ENCODE data around the gene SPEN. TPM values are rescaled to one million over a fixed set of nuclear protein-coding genes. Genes with fewer than 3 reads are reported as not detected.
A peak's percentile ranks its signal among the peaks of the same experiment; 100 is the strongest.

Gene SPEN
- total and polyA plus RNA-seq, 9 of the 15 experiments (the other 6 are each of a cell fraction or from before 2014, with no cell fraction given): 5.7 to 87.5 (median 27.2) TPM

- TF ChIP-seq ETV6 (IDR thresholded peaks at IDR 0.05; ENCODE audit: borderline replicate concordance in 1 of 2, low read depth in 2 of 2, low read length in 1 of 2) (0 out of 4 replicates have a peak, but pooled peaks of 1 of the 2 experiments have one; percentile 24), ETV6 (CRISPR knock-in tag; IDR thresholded peaks at IDR 0.05; ENCODE audit: borderline replicate concordance) (no peak), TFAM (CRISPR knock-in tag; conservative IDR thresholded peaks at IDR 0.05) (no peak), FOXO4 (CRISPR knock-in tag; IDR thresholded peaks at IDR 0.05) (no peak), ZNF592 (IDR thresholded peaks at IDR 0.05) (0 out of 2 replicates have a peak, but pooled peaks have one; percentile 48), ZNF280B (CRISPR knock-in tag; IDR thresholded peaks at IDR 0.05) (no peak), DIDO1 (tag; IDR thresholded peaks at IDR 0.05; ENCODE audit: low read depth) (peak; percentile 94), PYGO2 (tag; IDR thresholded peaks at IDR 0.05) (no peak), ELK3 (CRISPR knock-in tag; IDR thresholded peaks at IDR 0.05) (no peak), BACH1 (tag; IDR thresholded peaks at IDR 0.05) (no peak), TFE3 (CRISPR knock-in tag; IDR thresholded peaks at IDR 0.05) (no peak), SNRNP70 (optimal IDR thresholded peaks at IDR 0.05; ENCODE audit: low read depth, low read length) (no peak), MLX (CRISPR knock-in tag; conservative IDR thresholded peaks at IDR 0.05) (no peak), SAP30 (IDR thresholded peaks at IDR 0.05; ENCODE audit: borderline replicate concordance, insufficient read depth, low read depth, low read length, poor library complexity, severe bottlenecking) (peak; percentile 88)
Observed at GRCh38 chr1:15975805-15976680, 128.5 kb downstream of the SPEN start, which contains the start of gene ZBTB17 (continued).

All from K562 (cell line).